ENCODE data around the gene RPS10. TPM values are rescaled to one million over a fixed set of nuclear protein-coding genes. Genes with fewer than 3 reads are reported as not detected.

The RPS10 gene
- total RNA-seq, 4 donors from 2014 or later, result 1,548 to 3,114 (median 2,536) TPM

DNA sequence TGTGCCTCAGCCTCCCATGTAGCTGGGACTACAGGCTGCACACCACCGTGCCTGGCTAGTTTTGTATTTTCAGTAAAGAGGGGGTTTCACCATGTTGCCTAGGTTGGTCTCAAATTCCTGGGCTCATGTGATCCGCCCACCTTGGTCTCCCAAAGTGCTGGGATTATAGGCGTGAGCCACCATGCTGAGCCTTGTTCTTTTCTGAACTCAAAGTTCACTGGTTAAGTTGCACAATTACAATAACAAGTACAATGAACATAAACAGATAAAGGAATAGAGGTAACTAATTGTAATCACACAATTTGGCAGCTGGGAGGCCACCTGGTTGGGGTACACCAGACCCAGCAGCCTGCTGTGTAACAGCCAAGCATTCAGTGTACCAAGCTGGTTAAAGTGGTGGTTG lies 40.1 kb downstream of the RPS10 start:
- H3K27ac ChIP-seq, result peak overlapping the region; percentile 7 to 97 (median 42)
- H3K27me3 ChIP-seq, result no peaks in the 10 kb centered on the region
- H3K36me3 ChIP-seq, result no peaks in the 10 kb centered on the region
- no peak overlapping the region for H3K4me3 ChIP-seq (replicated peaks in 1 of 3)
- no peaks in the 10 kb centered on the region for H3K9me3 ChIP-seq
- no peak for TF ChIP-seq CTCF (IDR thresholded peaks at IDR 0.05)
- TF ChIP-seq POLR2A (IDR thresholded peaks at IDR 0.05), result no peak
- intact Hi-C loops (cut with DNase I), result no loop called here
- DNase-seq, result peak in 1 of 2 donors; percentile 7
- peaks cover 44 to 65% of the 10 kb centered on the region in 2 donors for H3K4me1 ChIP-seq
- WGBS, 2 donors, result 82 to 85% methylated on average over 3 of the region's 3 CpGs

DNA sequence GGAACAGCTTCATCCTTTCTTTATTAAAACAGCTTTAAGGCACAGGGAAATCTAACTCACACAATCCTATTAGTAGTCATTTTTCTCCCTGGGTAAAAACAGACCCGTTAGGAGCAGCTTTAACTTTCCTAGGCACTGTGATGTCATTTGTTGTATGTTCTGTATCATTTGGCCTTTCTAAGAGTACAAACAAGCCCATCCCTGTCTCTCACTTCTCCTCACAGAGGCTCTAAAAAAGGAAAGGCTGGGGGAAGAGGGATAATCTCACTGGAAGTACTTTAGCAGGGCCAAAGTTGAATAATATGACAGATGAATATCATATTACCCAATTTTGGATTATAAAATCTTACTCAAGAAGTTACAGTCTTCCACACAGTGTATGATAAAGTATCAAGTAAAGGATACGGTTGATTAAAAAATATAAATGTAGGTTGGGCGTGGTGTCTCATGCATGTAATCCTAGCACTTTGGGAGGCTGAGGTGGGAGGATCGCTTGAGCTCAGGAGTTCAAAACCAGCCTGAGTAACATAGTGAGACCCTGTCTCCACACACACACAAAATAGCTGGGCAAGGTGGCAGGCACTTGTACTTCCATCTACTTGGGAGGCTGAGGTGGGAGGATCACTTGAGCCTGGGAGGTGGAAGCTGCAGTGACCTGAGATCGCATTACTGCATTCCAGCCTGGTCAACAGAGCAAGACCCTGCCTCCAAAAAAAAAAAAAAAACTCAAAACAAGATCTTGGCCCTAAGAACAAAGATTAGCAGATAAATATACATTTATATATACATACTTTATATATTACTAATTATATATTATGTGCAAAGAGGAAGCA lies 41.3 kb downstream of the RPS10 start:
- H3K9me3 ChIP-seq, result no peaks in the 10 kb centered on the region
- H3K4me3 ChIP-seq (replicated peaks in 1 of 3), result no peak overlapping the region
- WGBS, 2 donors, result 69 to 70% methylated on average over 5 of the region's 5 CpGs
- intact Hi-C loops (cut with DNase I), result no loop called here
- peak in 1 of 2 donors; percentile 9 for DNase-seq
- H3K36me3 ChIP-seq, result no peaks in the 10 kb centered on the region
- H3K4me1 ChIP-seq, result peaks cover 40 to 61% of the 10 kb centered on the region in 2 donors
- peak overlapping the region; percentile 71 to 97 (median 85) for H3K27ac ChIP-seq
- TF ChIP-seq POLR2A (IDR thresholded peaks at IDR 0.05), result no peak
- TF ChIP-seq CTCF (IDR thresholded peaks at IDR 0.05), result no peak
- no peaks in the 10 kb centered on the region for H3K27me3 ChIP-seq

- H3K27ac ChIP-seq, result peak overlapping the region; percentile 71 to 97 (median 85)
- no peaks in the 10 kb centered on the region for H3K27me3 ChIP-seq
- H3K4me3 ChIP-seq (replicated peaks in 1 of 3), result no peak overlapping the region
- H3K4me1 ChIP-seq, result peaks cover 40 to 61% of the 10 kb centered on the region in 2 donors
- H3K9me3 ChIP-seq, result no peaks in the 10 kb centered on the region
- peak; percentile 71 to 75 for DNase-seq
- TF ChIP-seq POLR2A (IDR thresholded peaks at IDR 0.05) (peak in 1 of 2 donors; percentile 59), CTCF (IDR thresholded peaks at IDR 0.05) (no peak)
- intact Hi-C loops (cut with DNase I), result no loop called here
- no peaks in the 10 kb centered on the region for H3K36me3 ChIP-seq
- WGBS, 2 donors, result 42 to 43% methylated on average over 6 of the region's 6 CpGs
These were observed 42.1 kb downstream of the RPS10 start for GRCh38 chr6:34383656-34384320.

GRCh38 chr6:34383161-34383631 lies 42.7 kb downstream of the RPS10 start:
- intact Hi-C loops (cut with DNase I), result no loop called here
- Histone ChIP-seq H3K4me3 (replicated peaks in 1 of 3) (no peak overlapping the region), H3K9me3 (no peaks in the 10 kb centered on the region), H3K36me3 (no peaks in the 10 kb centered on the region), H3K27me3 (no peaks in the 10 kb centered on the region), H3K27ac (peak overlapping the region; percentile 71 to 97 (median 85)), H3K4me1 (peaks cover 40 to 64% of the 10 kb centered on the region in 2 donors)
- no peak for TF ChIP-seq POLR2A (IDR thresholded peaks at IDR 0.05)
- TF ChIP-seq CTCF (IDR thresholded peaks at IDR 0.05), result no peak
- DNase-seq, result no peak
- WGBS, 2 donors, result 54 to 63% methylated on average over 3 of the region's 3 CpGs

GRCh38 chr6:34381081-34381480 lies 44.8 kb downstream of the RPS10 start:
- peaks cover 35 to 46% of the 10 kb centered on the region in 2 donors for H3K4me1 ChIP-seq
- H3K9me3 ChIP-seq, result no peaks in the 10 kb centered on the region
- WGBS, 2 donors, result 85 to 96% methylated on average over 5 of the region's 5 CpGs
- no peaks in the 10 kb centered on the region for H3K27me3 ChIP-seq
- intact Hi-C loops (cut with DNase I), result no loop called here
- H3K27ac ChIP-seq, result no peak overlapping the region
- no peak for TF ChIP-seq POLR2A (IDR thresholded peaks at IDR 0.05)
- no peak for TF ChIP-seq CTCF (IDR thresholded peaks at IDR 0.05)
- no peak for DNase-seq
- H3K4me3 ChIP-seq (replicated peaks in 1 of 3), result no peak overlapping the region
- no peaks in the 10 kb centered on the region for H3K36me3 ChIP-seq
